ENCODE data around the gene PRCP.
A peak's percentile ranks its signal among the peaks of the same experiment; 100 is the strongest.
"Not testable (repeated sequence)": the region's sequence is repeated elsewhere in the genome, so short reads cannot be mapped to it uniquely, and the experiment has no call there.

Gene PRCP

GRCh38 chr11:82869657-82870056, 30.6 kb downstream of the PRCP start:
- DNase-seq = no peak

DNA sequence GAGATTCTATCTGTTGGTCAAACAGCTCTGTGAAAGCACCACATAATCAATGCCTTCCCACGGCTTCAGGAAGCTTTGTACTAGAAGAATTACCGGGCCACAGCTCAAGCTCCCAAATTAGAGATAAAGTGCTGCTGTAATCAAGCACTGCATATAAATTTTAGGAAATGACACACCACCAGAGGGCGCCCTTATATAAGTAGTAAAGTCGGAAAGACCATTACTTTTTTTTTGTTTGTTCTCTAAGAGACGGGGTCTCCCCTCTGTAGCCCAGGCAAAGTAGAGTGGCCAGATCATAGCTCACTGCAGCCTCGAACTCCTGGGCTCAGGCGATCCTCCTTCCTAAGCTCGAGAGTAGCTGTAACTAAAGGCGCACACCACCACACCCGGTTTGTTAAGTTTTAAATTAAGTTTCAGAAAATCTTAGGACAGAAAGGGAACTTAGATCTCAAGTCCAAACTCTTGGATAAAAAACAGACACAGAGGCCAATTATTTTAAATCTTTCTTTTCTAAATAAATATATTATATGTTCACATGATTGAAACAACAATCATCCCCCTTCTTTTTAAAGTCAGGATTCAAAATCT, 32.6 kb downstream of the PRCP start:
- DNase-seq = peak; percentile 99

GRCh38 chr11:82865841-82866240, 34.4 kb downstream of the PRCP start:
- DNase-seq = no peak

DNA sequence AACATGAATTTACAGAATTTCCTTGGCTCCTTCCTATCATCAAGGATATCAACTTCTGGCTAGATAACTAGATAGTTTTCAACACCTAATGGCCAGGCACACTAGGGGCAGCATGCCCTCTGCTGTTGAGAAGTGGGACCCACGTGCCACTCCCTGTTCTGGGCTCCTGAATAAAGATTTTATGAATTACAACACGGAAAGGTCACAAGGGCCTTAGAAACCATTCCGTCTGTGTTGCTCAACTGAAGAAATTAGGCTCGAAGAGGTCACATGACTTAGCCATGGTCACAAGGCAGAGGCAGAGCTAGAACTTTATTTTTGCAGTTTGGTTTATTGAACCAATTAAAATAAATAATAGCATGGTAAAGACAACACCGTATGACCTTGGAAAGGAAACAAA, 36.0 kb downstream of the PRCP start:
- DNase-seq = peak; percentile 76

DNA sequence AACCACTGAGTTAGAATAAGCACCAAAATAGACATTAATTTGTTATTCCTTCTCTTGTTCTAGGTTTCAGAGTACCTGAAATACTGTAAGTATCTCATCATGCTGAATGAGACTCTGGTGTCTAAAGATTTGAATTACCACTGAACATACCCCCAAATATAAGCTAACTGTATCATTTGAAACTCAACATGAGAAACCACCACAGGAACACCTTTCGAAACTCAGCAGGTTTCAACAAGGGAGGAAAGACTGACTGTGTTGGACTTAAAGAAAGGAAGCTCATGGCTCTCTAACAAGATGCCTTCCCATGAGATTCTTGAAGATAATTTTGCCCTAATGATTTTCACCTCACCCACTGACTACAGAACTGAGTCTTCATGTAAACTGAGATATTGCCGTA, 37.0 kb downstream of the PRCP start:
- no peak for DNase-seq

DNA sequence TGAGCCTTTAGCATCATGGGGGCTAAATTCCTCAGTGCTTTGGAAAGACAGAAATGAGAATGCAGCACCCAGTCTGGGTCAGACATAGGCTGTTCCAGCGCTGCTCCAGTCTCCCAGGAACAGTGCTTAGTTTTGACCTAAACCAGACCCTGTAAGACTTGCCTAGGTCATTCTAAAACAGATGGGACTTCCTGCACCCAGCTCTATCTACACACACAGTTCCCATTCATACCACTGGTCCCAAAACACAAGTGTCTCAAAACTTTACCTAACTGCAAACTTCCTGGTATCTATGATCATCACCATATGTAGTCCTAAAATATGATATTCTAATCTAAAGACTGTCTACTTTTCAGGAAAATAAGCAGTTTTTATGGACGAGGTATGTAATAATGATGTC, 37.9 kb downstream of the PRCP start:
- DNase-seq = no peak

- no peak for DNase-seq
Measured at GRCh38 chr11:82859750-82860149, 40.5 kb downstream of the PRCP start.

- DNase-seq = no peak
Measured at GRCh38 chr11:82858556-82859091, 41.6 kb downstream of the PRCP start.

DNA sequence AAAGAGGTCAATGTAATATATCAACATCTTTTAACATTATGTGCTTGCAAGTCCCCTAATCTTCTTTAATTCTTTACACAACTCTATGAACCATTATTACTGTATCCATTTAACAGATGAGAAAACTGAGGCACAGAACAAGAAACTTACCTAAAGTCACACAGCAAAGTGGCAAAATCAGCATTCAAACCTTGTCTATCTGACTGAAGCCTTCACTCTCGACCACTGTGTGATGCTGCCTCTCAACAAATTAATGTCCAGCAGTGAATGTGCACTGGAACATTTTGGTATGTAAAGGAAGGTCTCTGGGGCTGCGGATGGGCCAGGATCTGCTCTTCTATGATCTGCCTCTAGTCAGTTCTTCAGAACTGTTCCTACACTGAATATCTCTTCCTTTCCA, 42.1 kb downstream of the PRCP start:
- no peak for DNase-seq

DNA sequence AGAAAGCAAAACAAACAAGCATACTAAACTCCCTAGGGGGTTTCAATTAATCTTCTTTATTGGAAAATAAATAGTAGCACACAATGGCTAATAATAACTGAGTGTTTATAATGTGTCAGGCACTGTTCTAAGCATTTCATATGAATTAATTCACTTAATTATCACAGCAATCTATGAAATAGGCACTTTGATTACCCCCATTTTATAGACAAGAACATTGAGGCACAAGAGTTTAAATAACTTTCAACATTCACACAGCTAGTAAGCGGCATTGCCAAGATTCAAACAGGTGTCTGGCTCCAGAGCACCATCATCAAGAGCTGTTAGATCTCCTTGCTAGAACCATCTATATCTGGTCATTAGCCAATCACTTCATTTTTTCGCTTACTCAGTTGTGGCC, 43.1 kb downstream of the PRCP start:
- DNase-seq = no peak

- DNase-seq = no peak
Measured at GRCh38 chr11:82855616-82856015, 44.6 kb downstream of the PRCP start.

DNA sequence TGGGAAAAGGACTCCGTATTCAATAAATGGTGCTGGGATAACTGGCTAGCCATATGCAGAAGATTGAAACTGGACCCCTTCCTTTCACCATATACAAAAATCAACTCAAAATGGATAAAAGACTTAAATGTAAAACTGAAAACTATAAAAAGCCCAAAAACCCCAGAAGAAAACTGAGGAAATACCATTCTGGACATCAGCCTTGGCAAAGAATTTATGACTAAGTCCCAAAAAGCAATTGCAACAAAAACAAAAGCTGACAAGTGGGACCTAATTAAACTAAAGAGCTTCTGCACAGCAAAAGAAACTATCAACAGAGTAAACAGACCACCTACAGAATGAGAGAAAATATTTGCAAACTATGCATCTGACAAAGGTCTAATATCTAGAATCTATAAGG, 45.3 kb downstream of the PRCP start:
- not testable (repeated sequence) for DNase-seq

- DNase-seq = no peak
Measured at GRCh38 chr11:82854242-82854641, 46.0 kb downstream of the PRCP start.

DNA sequence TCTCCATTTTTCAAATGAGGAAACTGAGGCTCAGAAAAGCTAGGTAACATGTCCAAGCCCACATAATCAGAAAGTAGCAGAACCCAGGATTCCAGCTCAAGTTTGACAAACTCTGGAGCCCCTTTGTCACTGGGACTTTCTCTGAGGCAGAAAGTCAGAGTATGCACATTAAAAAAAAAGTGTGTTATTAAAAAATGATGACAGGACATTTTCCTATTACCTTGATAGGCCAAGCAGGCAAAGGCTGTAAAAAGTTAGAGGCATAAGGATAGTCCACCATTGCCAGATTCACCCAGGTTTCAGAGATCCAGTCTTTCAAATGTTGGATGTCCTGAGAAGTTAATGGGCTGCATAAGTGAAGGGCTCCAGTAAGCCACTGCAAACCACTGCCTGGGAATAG, 51.4 kb downstream of the PRCP start:
- no peak for DNase-seq

DNA sequence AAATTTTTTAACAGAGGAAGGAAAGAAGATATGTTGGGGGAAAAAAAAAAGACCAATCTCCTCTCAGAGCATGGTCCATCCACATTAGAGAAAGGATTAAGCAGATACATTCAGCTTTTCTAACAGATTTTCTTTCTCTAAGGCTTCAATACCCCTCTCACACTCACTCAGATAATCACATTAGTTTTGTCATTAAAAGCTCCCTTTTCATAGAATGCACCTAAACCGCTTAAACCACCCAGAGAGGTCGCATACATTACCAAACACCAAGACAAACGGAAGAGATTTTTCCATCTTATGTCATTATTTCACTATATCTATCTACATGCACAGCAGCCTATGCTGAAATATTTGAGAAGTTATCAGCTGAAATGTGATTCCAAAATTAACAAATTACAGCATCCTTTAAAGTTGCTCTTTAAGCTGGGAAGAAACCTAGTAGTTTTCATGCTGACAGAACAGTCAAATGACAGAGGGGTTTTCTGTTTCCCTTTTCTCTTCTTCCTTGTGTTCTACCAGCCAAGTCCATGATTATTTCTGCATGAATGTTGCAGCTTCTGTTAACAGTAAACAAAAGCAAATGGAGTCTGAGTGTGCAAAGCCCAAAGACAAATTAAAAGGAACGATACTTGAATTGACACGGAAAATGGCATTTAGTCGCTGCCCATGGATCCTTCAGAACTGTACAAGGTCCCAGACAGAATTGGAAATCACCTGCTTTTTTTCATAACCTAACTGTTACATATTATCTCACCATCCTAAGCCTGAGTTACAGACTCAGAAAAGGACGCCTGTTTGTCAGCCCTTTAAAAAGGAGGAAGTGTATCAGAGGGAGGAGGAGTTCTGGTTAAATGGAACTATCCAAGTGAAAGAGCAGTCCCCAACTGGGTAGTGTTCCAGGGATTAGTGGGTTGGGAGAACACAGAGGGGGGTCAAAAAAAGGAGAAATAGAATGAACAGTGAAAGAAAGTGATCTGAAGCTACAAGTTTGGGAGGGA, 54.6 kb downstream of the PRCP start:
- peak; percentile 86 for DNase-seq

DNA sequence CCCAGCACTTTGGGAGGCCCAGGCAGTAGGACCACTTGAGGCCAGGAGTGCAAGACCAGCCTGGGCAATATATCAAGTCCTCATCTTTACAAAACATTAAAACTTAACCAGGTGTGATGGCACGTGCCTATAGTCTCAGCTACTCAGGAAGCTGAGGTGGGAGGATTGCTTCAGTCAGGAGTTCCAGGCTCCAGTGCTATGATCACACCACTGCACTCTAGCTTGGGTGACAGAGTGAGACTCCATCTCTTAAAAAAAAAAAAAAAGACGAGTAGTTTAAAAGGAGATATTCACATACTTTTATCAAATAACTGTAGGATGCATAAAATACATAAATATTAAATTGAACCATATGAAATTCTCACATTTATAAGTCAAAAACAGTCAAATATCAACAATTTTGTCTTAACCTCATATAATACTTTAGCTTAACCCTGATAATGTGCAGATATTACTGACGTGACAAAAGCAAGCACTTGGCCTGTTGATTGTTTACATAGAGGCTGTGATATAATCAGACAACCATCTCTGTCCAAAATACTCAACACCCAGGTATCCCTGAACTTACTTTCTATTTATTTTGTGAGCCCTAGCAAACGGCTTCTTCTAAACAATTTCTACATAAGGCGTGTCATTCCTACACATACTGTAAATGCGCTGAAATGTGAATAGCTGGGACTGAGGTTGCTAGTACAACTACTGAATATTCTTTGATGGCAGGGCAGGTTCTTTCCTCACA, 57.0 kb downstream of the PRCP start:
- no peak for DNase-seq

GRCh38 chr11:82842019-82842418, 58.2 kb downstream of the PRCP start:
- no peak for DNase-seq

DNA sequence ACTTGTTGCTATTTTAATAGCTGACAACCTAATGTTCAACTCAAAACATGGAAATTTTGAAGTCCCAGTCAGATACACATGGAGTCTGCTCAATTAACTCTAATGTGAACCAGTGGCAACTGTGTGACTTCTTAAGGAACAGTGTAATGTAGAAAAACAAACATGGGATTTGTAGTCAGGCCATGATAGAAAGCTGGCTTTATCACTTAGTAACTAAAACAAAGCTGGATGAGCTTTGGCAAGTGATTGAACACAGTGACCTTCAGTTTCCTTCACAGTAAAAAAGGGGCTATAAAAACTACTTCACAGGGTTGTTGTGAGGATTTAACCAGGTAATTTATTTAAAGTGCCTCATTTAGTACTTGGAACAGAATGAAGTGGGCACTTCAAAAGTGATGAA, 62.6 kb downstream of the PRCP start:
- DNase-seq = no peak

GRCh38 chr11:82832983-82833382, 67.2 kb downstream of the PRCP start:
- no peak for DNase-seq

DNA sequence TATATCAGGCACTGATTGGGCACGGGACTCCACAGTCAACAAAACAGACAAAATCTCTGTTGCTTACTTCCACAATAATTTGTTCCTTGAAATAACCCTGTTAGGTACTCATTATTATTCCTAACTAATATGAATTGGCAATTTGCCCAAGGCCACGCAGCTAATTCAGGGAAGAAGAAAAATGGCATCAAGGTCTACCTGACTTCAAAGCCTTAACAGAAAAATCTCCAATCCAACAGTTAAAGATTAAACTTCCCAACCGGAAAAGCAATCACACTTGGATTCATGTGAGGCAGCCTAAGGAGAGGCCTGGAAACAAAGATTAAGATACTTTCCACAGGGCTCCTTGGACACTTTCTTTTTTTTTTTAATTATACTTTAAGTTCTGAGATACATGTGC, 68.9 kb downstream of the PRCP start:
- no peak for DNase-seq

DNA sequence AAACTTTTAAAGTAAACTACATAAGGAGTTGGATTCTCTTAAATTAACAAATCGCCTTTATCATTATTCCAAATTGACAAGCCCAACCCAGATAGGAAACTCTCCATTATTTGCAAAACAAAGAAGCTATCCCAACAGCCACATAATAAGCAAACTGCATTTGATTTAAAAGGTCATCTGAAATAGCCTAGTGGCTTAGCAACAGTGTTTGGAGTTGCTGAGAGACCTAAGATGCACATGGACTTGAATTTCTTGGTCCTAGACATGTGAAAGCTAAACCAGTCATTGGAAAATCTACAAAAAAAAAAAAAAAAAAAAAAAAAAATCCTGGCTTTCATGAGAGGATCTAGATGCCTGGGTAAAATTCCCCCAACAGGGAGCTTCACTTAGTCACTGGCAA, 69.5 kb downstream of the PRCP start:
- DNase-seq = no peak

- no peak for DNase-seq
Measured at GRCh38 chr11:82829101-82829500, 71.1 kb downstream of the PRCP start.

- DNase-seq = no peak
Measured at GRCh38 chr11:82828472-82828871, 71.8 kb downstream of the PRCP start.

DNA sequence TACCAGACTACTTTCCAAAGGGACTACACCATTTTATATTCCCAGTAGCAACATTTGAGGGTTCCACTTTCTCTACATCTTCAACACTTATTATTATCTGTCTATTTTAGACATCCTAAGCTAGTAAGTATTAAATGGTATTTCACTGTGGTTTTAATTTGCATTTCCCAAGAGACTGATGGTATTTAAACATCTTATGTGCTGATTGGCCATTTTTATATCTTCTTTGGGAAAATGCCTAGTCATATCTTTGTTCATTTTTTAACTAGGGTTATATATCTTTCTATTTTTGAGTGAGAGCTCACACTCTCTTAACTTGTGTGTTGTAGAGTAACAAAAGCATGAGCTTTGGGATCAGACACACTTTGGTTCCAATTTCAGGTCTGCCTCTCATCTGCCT, 73.7 kb downstream of the PRCP start:
- no peak for DNase-seq
